ENCODE measurements around the gene OOSP3.

DNA sequence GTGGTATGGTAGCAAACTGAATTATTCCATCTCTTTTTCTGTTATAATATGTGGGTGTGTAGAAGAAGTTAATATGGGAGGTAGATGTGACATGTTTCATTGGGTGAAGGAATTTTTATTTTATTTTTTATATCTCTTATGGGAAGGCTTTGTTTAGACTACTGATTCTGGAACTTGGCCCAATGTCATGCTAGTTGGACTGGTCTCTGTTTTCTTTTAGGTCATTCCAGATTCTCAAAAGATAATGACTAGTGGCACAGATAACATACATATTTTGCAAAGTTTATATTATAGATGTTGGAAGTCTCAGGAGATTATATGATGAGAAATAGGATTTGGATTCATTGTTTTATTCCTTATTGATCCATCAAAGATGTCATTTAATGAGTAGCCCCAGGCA, 1.3 kb upstream of the OOSP3 start:
- TF ChIP-seq POLR2A (IDR thresholded peaks at IDR 0.05) = no peak
- TF ChIP-seq, protein P1, sequence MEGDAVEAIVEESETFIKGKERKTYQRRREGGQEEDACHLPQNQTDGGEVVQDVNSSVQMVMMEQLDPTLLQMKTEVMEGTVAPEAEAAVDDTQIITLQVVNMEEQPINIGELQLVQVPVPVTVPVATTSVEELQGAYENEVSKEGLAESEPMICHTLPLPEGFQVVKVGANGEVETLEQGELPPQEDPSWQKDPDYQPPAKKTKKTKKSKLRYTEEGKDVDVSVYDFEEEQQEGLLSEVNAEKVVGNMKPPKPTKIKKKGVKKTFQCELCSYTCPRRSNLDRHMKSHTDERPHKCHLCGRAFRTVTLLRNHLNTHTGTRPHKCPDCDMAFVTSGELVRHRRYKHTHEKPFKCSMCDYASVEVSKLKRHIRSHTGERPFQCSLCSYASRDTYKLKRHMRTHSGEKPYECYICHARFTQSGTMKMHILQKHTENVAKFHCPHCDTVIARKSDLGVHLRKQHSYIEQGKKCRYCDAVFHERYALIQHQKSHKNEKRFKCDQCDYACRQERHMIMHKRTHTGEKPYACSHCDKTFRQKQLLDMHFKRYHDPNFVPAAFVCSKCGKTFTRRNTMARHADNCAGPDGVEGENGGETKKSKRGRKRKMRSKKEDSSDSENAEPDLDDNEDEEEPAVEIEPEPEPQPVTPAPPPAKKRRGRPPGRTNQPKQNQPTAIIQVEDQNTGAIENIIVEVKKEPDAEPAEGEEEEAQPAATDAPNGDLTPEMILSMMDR (IDR thresholded peaks at IDR 0.05) = no peak
